Measurements from ENCODE around the gene SCYGR2. TPM values are rescaled to one million over a fixed set of nuclear protein-coding genes. Genes with fewer than 3 reads are reported as not detected.
A peak's percentile ranks its signal among the peaks of the same experiment; 100 is the strongest.

SCYGR2 gene
- polyA plus RNA-seq, 1 of the 3 experiments (the other 2 are of a cell fraction) = not detected

GRCh38 chr2:227602358-227602757 lies 3.7 kb downstream of the SCYGR2 start:
- TF ChIP-seq EP300 (IDR thresholded peaks at IDR 0.05; ENCODE audit: borderline replicate concordance in 1 of 2, low read depth in 1 of 2, low read length in 1 of 2) = no peak
- DNase-seq = no peak
- H3K4me1 ChIP-seq (ENCODE audit: control insufficient read depth in 1 of 2, insufficient read depth in 2 of 2, low read depth in 1 of 2, low read length in 1 of 2) = no peaks in the 10 kb centered on the region
- ChIA-PET POLR2A (no interaction called here), CTCF (no interaction called here)
- no peaks in the 10 kb centered on the region for H3K9me2 ChIP-seq
- 57% methylated on average over 3 of the region's 3 CpGs for WGBS (ENCODE audit: low lambda C conversion rate)
- H4K20me1 ChIP-seq (ENCODE audit: insufficient read depth) = no peaks in the 10 kb centered on the region
- H3K4me3 ChIP-seq (ENCODE audit: low read depth in 2 of 2, low read length in 1 of 2) = no peak overlapping the region
- no peaks in the 10 kb centered on the region for H3K27me3 ChIP-seq (ENCODE audit: insufficient read depth)
- no peak overlapping the region for H3K9ac ChIP-seq
- no peaks in the 10 kb centered on the region for H3F3A ChIP-seq (replicated peaks; ENCODE audit: insufficient read depth)
- no peaks in the 10 kb centered on the region for H3K79me2 ChIP-seq (ENCODE audit: insufficient read depth)
- no peak overlapping the region for H3K4me2 ChIP-seq
- H2AFZ ChIP-seq (ENCODE audit: low read depth) = 0 out of 2 replicates have a peak overlapping the region, but pooled peaks have one; percentile 41
- no peaks in the 10 kb centered on the region for H3K36me3 ChIP-seq (replicated peaks in 1 of 2; ENCODE audit: control insufficient read depth in 1 of 2, insufficient read depth in 2 of 2, low read length in 1 of 2)
- no peak overlapping the region for H3K27ac ChIP-seq (ENCODE audit: low read depth in 2 of 2, low read length in 1 of 2)
- no peaks in the 10 kb centered on the region for H3K9me3 ChIP-seq

- Histone ChIP-seq H3K4me1 (ENCODE audit: control insufficient read depth in 1 of 2, insufficient read depth in 2 of 2, low read depth in 1 of 2, low read length in 1 of 2) (no peaks in the 10 kb centered on the region), H3K27ac (ENCODE audit: low read depth in 2 of 2, low read length in 1 of 2) (no peak overlapping the region), H3K4me3 (ENCODE audit: low read depth in 2 of 2, low read length in 1 of 2) (no peak overlapping the region), H4K20me1 (ENCODE audit: insufficient read depth) (no peaks in the 10 kb centered on the region), H3K36me3 (replicated peaks in 1 of 2; ENCODE audit: control insufficient read depth in 1 of 2, insufficient read depth in 2 of 2, low read length in 1 of 2) (no peaks in the 10 kb centered on the region), H3K9me3 (no peaks in the 10 kb centered on the region), H3F3A (replicated peaks; ENCODE audit: insufficient read depth) (no peaks in the 10 kb centered on the region), H3K9ac (no peak overlapping the region), H3K9me2 (no peaks in the 10 kb centered on the region), H3K4me2 (no peak overlapping the region), H2AFZ (ENCODE audit: low read depth) (no peak overlapping the region), H3K27me3 (ENCODE audit: insufficient read depth) (no peaks in the 10 kb centered on the region), H3K79me2 (ENCODE audit: insufficient read depth) (no peaks in the 10 kb centered on the region)
- ChIA-PET POLR2A (no interaction called here), CTCF (no interaction called here)
- WGBS (ENCODE audit: low lambda C conversion rate) = 55% methylated on average over 1 of the region's 1 CpG
- no peak for DNase-seq
- TF ChIP-seq USF1 (IDR thresholded peaks at IDR 0.05; ENCODE audit: borderline replicate concordance, low read depth) (no peak), EZH2phosphoT487 (IDR thresholded peaks at IDR 0.05; ENCODE audit: borderline replicate concordance, low read depth) (no peak), GATA2 (CRISPR knock-in tag; IDR thresholded peaks at IDR 0.05) (no peak), JUND (IDR thresholded peaks at IDR 0.05) (no peak), TCF12 (IDR thresholded peaks at IDR 0.05) (no peak), MEF2A (IDR thresholded peaks at IDR 0.05; ENCODE audit: borderline replicate concordance, low read depth) (no peak), PBX3 (IDR thresholded peaks at IDR 0.05) (no peak), CHD2 (IDR thresholded peaks at IDR 0.05; ENCODE audit: low read length, partially characterized antibody) (no peak), NRF1 (IDR thresholded peaks at IDR 0.05; ENCODE audit: low read depth, low read length) (no peak), MXI1 (IDR thresholded peaks at IDR 0.05; ENCODE audit: low read depth, low read length) (no peak), FOXJ3 (CRISPR knock-in tag; IDR thresholded peaks at IDR 0.05) (no peak), RFX5 (IDR thresholded peaks at IDR 0.05; ENCODE audit: low read length) (no peak), YY1 (IDR thresholded peaks at IDR 0.05; ENCODE audit: low read depth) (no peak), SIN3A (IDR thresholded peaks at IDR 0.05; ENCODE audit: borderline replicate concordance, low read depth, low read length) (no peak), RXRA (IDR thresholded peaks at IDR 0.05; ENCODE audit: borderline replicate concordance, low read depth) (no peak)
These were observed 7.8 kb downstream of the SCYGR2 start for GRCh38 chr2:227606476-227606875.
